Measurements from ENCODE around the gene BABAM2.

- no peak for TF ChIP-seq SMC3 (IDR thresholded peaks at IDR 0.05; ENCODE audit: low read depth, low read length)
- no peak for TF ChIP-seq CTCF (conservative IDR thresholded peaks at IDR 0.05; ENCODE audit: low read depth, low read length)
Observed at GRCh38 chr2:28193630-28194403, 303.3 kb downstream of the BABAM2 start.
